ENCODE measurements around the gene PSMA1. TPM values are rescaled to one million over a fixed set of nuclear protein-coding genes. Genes with fewer than 3 reads are reported as not detected.
A peak's percentile ranks its signal among the peaks of the same experiment; 100 is the strongest.
"Not testable (repeated sequence)": the region's sequence is repeated elsewhere in the genome, so short reads cannot be mapped to it uniquely, and the experiment has no call there.

PSMA1 gene
- 187 TPM for polyA plus RNA-seq (2013, experiment 1 of 2)
- 184 TPM for polyA plus RNA-seq (2013, experiment 2 of 2)

DNA sequence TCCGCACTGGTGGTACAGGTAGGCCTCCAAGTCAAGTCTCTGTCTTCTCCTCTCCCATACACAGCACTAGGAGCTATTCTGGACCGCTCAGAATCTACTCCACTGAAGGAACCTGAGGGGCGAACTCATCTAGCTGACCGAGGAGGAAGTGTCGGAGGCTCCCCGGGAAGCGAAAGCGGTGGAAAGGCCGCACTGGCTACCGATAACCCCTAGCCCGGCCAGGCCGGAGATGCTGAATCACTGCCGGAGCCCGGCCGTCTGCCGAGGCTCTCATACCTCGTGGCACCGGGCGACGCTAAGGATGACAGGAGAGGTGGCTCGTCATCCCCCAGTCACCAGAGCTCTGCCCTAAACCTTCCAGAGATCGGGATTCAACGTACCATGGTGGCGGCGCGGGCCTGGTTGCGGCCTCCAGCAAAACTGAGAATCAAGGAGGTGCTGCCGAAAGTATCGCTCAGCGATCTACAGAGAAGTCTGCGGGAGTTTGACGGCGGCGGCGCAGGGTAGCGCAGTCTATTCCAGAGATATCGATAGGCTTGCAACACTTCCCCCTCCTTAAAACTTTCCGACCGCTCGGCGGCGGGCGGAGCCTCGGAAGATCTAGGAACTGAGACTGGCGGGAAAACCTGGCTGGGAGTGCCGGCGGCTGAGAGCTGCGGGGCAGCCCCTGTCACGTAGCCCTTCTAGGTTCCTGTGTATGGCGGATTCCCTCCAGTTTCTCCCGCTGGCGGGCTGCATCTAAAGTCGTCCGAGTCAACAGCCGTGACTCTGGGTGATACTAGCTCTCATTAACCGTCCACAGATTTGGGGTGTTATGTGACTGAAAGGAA is at the start of gene PSMA1:
PSMA1 (minus strand) TSS at position 470 of the 830 bp plus-strand sequence; CDS start at position 383, 87 bp downstream.
- under 1% methylated on average over 56 of the region's 56 CpGs for WGBS
- peak within 1 kb of the TSS; percentile 75 for H3K27ac ChIP-seq (ENCODE audit: low read depth, low read length)
- H3K4me1 ChIP-seq (ENCODE audit: insufficient read depth, low read length): peaks cover 12% of the 10 kb centered on the region; the same call in 1 of the 2 replicates
- peaks cover 33% of the 10 kb centered on the region for H3K36me3 ChIP-seq (ENCODE audit: insufficient read depth, low read length)
- H3K9ac ChIP-seq (ENCODE audit: low read depth, low read length): peak within 1 kb of the TSS; percentile 88
- no peaks in the 10 kb centered on the region for H3K9me3 ChIP-seq (ENCODE audit: insufficient read depth, low read depth, low read length)
- H3K4me3 ChIP-seq (ENCODE audit: low read length): peak within 1 kb of the TSS; percentile 78
- H3K27me3 ChIP-seq (ENCODE audit: insufficient read depth, low read length): no peaks in the 10 kb centered on the region

DNA sequence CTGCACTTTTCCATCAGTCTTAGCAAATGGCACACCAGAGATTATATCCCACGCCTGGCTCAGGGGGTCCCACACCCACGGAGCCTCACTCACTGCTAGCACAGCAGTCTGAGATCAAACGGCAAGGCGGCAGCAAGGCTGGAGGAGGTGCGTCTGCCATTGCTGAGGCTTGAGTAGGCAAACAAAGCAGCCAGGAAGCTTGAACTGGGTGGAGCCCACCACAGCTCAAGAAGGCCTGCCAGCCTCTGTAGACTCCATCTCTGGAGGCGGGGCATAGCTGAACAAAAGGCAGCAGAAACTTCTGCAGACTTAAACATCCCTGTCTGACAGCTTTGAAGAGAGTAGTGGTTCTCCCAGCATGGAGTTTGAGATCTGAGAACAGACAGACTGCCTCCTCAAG is 49.3 kb upstream of the PSMA1 start:
- not testable (repeated sequence) for H3K27me3 ChIP-seq (ENCODE audit: insufficient read depth, low read length); H3K9me3 ChIP-seq (ENCODE audit: insufficient read depth, low read depth, low read length); H3K9ac ChIP-seq (ENCODE audit: low read depth, low read length); H3K4me3 ChIP-seq (ENCODE audit: low read length); H3K27ac ChIP-seq (ENCODE audit: low read depth, low read length); H3K36me3 ChIP-seq (ENCODE audit: insufficient read depth, low read length)
- WGBS: 92% methylated on average over 6 of the region's 6 CpGs
- peaks cover 11% of the 10 kb centered on the region; the same call in 1 of the 2 replicates for H3K4me1 ChIP-seq (ENCODE audit: insufficient read depth, low read length)

DNA sequence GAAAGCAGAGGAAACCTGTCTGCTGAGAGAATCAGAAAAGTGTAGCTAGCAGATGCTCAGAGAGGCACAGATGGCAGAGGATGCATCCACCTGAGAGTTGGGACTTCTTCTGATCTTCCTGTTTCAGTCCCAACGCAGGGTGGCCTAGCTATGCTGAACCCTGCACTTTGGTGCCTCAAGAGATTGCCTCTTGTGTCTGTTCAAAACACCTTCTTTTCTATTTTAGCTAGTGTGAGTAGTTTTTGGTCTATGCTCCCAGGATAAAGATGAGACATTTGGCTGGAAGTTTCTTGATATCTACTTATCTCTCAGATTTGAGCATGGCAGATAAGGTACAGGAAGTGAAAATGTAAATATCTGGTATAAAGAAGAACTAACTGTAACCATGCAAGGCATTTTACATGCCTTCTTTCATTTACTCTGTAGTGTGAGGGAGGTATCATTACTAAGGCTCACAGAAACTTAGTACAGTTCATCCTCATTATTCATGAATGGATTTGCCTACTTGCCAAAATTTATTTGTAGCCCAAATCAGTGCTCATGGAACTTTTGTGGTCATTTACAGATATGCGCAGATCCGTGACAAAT is 47.0 kb upstream of the PSMA1 start:
- no peaks in the 10 kb centered on the region for H3K36me3 ChIP-seq (ENCODE audit: insufficient read depth, low read length)
- no peak overlapping the region for H3K9ac ChIP-seq (ENCODE audit: low read depth, low read length)
- H3K27me3 ChIP-seq (ENCODE audit: insufficient read depth, low read length): no peaks in the 10 kb centered on the region
- H3K9me3 ChIP-seq (ENCODE audit: insufficient read depth, low read depth, low read length): peaks cover 6% of the 10 kb centered on the region; the same call in 1 of the 2 replicates
- H3K4me1 ChIP-seq (ENCODE audit: insufficient read depth, low read length): peaks cover 11% of the 10 kb centered on the region; the same call in 1 of the 2 replicates
- H3K4me3 ChIP-seq (ENCODE audit: low read length): no peak overlapping the region
- WGBS: 95% methylated on average over 3 of the region's 3 CpGs
- H3K27ac ChIP-seq (ENCODE audit: low read depth, low read length): no peak overlapping the region

DNA sequence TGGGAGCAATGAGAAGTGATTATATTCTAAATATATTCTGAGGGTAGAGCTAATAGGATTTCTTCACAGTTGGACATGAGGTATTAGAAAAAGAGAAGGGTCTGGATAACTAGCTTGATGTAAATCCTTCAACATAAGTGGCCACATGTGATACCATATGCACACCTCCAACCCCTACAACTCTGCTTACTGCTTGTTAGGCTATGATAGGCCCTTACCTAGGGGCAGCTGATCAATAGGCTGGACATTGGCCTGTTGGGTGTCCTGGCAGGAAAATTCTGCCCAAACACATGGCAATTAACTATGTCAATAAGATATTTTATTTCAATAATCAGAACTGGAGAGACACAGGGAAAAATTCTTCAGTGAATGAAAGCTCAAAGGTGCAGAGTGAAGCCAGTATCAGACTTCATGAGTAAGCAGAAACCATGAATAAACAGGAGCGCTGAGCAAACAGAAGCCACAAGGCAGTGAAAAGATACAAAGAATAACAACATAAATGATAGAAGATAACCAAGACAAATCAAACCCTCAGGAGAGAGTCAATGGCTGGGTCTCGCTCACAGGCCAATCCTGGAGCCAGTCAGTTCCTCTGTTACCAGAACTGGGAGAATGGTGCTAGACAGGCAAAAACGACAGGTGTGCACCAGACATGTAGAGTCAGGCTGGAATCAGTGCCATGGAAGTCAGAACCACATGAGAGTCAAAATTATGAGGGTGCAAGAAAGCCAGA is 46.3 kb upstream of the PSMA1 start:
- Histone ChIP-seq H3K9me3 (ENCODE audit: insufficient read depth, low read depth, low read length) (peaks cover 6% of the 10 kb centered on the region; the same call in 1 of the 2 replicates), H3K27me3 (ENCODE audit: insufficient read depth, low read length) (no peaks in the 10 kb centered on the region), H3K36me3 (ENCODE audit: insufficient read depth, low read length) (no peaks in the 10 kb centered on the region), H3K4me3 (ENCODE audit: low read length) (no peak overlapping the region), H3K4me1 (ENCODE audit: insufficient read depth, low read length) (peaks cover 11% of the 10 kb centered on the region; the same call in 1 of the 2 replicates), H3K27ac (ENCODE audit: low read depth, low read length) (no peak overlapping the region), H3K9ac (ENCODE audit: low read depth, low read length) (no peak overlapping the region)
- WGBS: 89% methylated on average over 3 of the region's 3 CpGs

DNA sequence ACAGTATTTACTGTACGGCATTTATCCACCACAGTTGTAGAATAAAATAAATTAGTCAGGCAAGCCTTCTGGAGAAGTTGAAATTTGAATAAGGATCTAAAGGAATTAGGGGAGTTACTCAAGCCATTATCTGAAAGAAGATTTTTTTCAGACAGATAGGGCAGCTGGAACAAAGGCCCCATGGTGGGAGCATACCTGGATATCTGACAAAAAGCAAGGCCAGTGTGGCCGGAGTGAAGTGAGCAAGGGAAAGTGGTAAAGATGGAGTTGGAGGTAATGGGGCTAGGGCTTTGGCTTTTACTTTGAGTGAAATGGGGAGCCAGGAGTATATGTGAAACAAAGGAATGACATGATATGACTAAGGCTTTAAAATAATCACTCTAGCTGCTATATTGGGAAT is 45.7 kb upstream of the PSMA1 start:
- Histone ChIP-seq H3K27ac (ENCODE audit: low read depth, low read length) (no peak overlapping the region), H3K27me3 (ENCODE audit: insufficient read depth, low read length) (no peaks in the 10 kb centered on the region), H3K9me3 (ENCODE audit: insufficient read depth, low read depth, low read length) (peaks cover 6% of the 10 kb centered on the region; the same call in 1 of the 2 replicates), H3K4me3 (ENCODE audit: low read length) (no peak overlapping the region), H3K36me3 (ENCODE audit: insufficient read depth, low read length) (no peaks in the 10 kb centered on the region), H3K4me1 (ENCODE audit: insufficient read depth, low read length) (peaks cover 11% of the 10 kb centered on the region; the same call in 1 of the 2 replicates), H3K9ac (ENCODE audit: low read depth, low read length) (no peak overlapping the region)
- 87% methylated on average over 2 of the region's 2 CpGs for WGBS

DNA sequence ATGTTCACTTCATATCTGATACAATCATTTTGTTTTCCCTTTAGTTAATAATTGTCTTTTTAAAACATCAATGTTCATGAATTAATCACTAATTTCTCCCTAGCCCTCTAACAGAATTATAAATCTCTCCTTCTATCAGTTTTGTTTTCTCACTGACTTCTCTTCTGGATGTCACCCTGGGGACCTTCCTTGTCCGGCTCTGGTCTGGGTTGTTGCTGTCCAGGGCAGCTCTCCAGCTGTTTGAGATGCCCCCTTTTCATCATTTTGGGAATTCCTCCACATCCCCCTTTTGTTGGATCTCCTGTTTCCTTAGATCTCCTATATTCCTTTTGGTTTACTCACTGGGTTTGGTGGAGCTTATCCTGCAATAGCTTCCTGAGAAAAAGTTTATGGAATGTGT is 35.6 kb upstream of the PSMA1 start:
- H3K27me3 ChIP-seq (ENCODE audit: insufficient read depth, low read length): no peaks in the 10 kb centered on the region
- no peak overlapping the region for H3K27ac ChIP-seq (ENCODE audit: low read depth, low read length)
- no peaks in the 10 kb centered on the region for H3K36me3 ChIP-seq (ENCODE audit: insufficient read depth, low read length)
- no peaks in the 10 kb centered on the region for H3K9me3 ChIP-seq (ENCODE audit: insufficient read depth, low read depth, low read length)
- WGBS: 91% methylated on average over 1 of the region's 1 CpG
- H3K4me3 ChIP-seq (ENCODE audit: low read length): no peak overlapping the region
- no peak overlapping the region for H3K9ac ChIP-seq (ENCODE audit: low read depth, low read length)
- H3K4me1 ChIP-seq (ENCODE audit: insufficient read depth, low read length): no peaks in the 10 kb centered on the region

DNA sequence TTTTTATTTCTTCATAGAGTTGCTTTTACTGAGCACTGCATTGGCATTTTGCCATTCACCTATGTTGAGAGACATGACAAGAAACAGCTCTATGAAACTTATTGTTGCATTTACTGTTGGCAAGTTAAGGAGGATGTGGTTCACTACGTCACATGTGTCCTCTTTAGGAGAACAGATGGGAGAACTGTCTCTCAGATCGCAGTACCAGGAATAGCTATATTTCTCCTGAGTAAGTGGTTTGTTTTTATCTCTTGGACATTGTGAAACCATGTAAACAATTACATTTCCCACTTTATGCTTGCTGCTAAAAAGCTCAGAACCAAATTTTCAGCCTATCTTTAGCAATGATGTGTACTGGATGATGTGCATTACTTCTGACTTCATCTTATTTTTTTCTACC is 34.8 kb upstream of the PSMA1 start:
- Histone ChIP-seq H3K27ac (ENCODE audit: low read depth, low read length) (no peak overlapping the region), H3K4me1 (ENCODE audit: insufficient read depth, low read length) (no peaks in the 10 kb centered on the region), H3K9me3 (ENCODE audit: insufficient read depth, low read depth, low read length) (no peaks in the 10 kb centered on the region), H3K9ac (ENCODE audit: low read depth, low read length) (no peak overlapping the region), H3K27me3 (ENCODE audit: insufficient read depth, low read length) (no peaks in the 10 kb centered on the region), H3K36me3 (ENCODE audit: insufficient read depth, low read length) (no peaks in the 10 kb centered on the region), H3K4me3 (ENCODE audit: low read length) (no peak overlapping the region)
- WGBS: 97% methylated on average over 2 of the region's 2 CpGs

DNA sequence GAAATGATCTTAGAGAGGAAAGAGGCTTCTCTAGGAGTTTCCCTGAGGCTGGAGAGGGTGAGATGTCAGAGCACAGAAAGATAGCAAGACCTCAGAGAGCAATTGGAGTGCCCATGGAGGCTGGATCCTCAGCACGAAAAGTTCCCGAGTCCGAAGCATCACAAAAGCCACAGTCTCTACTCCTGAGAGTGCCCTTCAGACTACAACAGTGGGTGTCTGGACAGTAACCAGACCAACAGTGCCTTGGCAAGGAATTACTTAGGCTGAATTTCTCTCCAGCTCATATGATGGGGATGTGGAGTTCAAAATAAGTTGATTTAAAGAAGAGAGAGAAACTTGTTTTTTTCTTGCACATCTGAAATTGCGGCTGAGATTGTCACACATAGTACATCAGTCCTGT is 31.9 kb upstream of the PSMA1 start:
- Histone ChIP-seq H3K27ac (ENCODE audit: low read depth, low read length) (no peak overlapping the region), H3K4me1 (ENCODE audit: insufficient read depth, low read length) (no peaks in the 10 kb centered on the region), H3K4me3 (ENCODE audit: low read length) (no peak overlapping the region), H3K27me3 (ENCODE audit: insufficient read depth, low read length) (no peaks in the 10 kb centered on the region), H3K9ac (ENCODE audit: low read depth, low read length) (no peak overlapping the region), H3K36me3 (ENCODE audit: insufficient read depth, low read length) (no peaks in the 10 kb centered on the region), H3K9me3 (ENCODE audit: insufficient read depth, low read depth, low read length) (no peaks in the 10 kb centered on the region)
- WGBS: 96% methylated on average over 4 of the region's 4 CpGs

DNA sequence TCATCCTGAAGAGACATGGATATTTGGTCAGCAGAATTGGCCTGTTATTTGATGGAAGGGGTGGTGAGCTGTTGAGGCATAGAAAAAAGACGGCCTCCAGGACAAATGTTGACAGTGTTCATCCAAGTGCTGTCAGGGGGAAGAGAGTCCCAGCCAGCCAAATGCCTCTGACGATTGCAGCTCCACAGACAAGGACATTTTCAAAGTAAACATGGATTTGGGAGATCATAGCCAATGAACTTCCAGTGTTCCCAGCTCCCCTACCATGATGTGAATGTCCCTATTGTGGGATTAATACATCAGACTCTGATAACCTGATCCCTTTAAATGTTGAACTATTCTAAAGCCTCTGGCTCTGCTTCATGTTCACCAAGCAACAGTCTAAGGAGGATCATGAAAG is 31.2 kb upstream of the PSMA1 start:
- Histone ChIP-seq H3K4me3 (ENCODE audit: low read length) (no peak overlapping the region), H3K9me3 (ENCODE audit: insufficient read depth, low read depth, low read length) (no peaks in the 10 kb centered on the region), H3K27me3 (ENCODE audit: insufficient read depth, low read length) (no peaks in the 10 kb centered on the region), H3K4me1 (ENCODE audit: insufficient read depth, low read length) (no peaks in the 10 kb centered on the region), H3K36me3 (ENCODE audit: insufficient read depth, low read length) (no peaks in the 10 kb centered on the region), H3K27ac (ENCODE audit: low read depth, low read length) (no peak overlapping the region), H3K9ac (ENCODE audit: low read depth, low read length) (no peak overlapping the region)
- 71% methylated on average over 2 of the region's 2 CpGs for WGBS

DNA sequence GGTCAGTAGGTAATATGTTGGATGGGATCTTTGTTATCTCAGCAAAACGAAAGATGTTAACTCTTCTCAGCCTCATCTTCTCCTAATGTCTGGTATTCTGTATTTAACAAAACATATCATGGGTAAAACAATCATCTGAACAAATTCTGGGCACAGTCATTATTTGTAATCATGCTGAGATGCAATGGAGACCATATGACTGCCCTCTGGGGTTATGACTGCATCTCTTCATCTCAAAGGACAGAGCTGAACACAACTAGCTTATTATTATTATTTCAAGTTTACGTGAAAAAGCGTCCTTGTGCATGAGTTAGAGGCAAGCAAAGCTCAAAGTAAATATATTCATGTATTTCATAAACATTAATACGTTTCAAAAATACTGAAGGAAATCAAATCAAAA is 29.7 kb upstream of the PSMA1 start:
- H3K27me3 ChIP-seq (ENCODE audit: insufficient read depth, low read length): no peaks in the 10 kb centered on the region
- H3K4me3 ChIP-seq (ENCODE audit: low read length): no peak overlapping the region
- no peak overlapping the region for H3K9ac ChIP-seq (ENCODE audit: low read depth, low read length)
- no peaks in the 10 kb centered on the region for H3K9me3 ChIP-seq (ENCODE audit: insufficient read depth, low read depth, low read length)
- no CpG with 5 or more reads among the region's 4 CpGs for WGBS
- H3K4me1 ChIP-seq (ENCODE audit: insufficient read depth, low read length): no peaks in the 10 kb centered on the region
- no peak overlapping the region for H3K27ac ChIP-seq (ENCODE audit: low read depth, low read length)
- no peaks in the 10 kb centered on the region for H3K36me3 ChIP-seq (ENCODE audit: insufficient read depth, low read length)

DNA sequence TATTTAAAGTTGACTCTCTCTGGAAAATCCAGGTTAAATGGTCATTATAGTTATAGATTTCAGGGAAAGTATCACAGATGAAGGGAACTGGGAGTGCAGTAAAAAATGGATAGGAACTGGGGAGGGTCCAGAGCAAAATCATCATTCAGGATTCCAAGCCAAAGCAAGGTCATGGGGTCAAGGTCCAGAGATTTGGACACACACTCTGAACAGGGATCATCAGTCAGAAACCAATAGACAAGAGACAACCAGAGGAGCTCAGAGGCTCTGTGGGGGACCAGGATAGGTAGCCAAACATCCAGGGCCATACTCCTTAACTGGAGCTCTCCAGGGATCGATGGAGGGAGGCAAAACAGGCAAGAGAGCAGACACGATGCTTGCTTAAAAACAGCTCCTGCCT is 27.3 kb upstream of the PSMA1 start:
- no peak overlapping the region for H3K9ac ChIP-seq (ENCODE audit: low read depth, low read length)
- H3K4me1 ChIP-seq (ENCODE audit: insufficient read depth, low read length): peaks cover 2% of the 10 kb centered on the region; the same call in 1 of the 2 replicates
- H3K27ac ChIP-seq (ENCODE audit: low read depth, low read length): no peak overlapping the region
- H3K36me3 ChIP-seq (ENCODE audit: insufficient read depth, low read length): no peaks in the 10 kb centered on the region
- H3K9me3 ChIP-seq (ENCODE audit: insufficient read depth, low read depth, low read length): no peaks in the 10 kb centered on the region
- no peaks in the 10 kb centered on the region for H3K27me3 ChIP-seq (ENCODE audit: insufficient read depth, low read length)
- no peak overlapping the region for H3K4me3 ChIP-seq (ENCODE audit: low read length)
- WGBS: 93% methylated on average over 2 of the region's 2 CpGs

Measured in HUES64 (cell line).